GM18861 (cell line): ENCODE data around the gene TREH.
"Not testable (repeated sequence)": the region's sequence is repeated elsewhere in the genome, so short reads cannot be mapped to it uniquely, and the experiment has no call there.

ENCODE experiments used
- ATAC-seq: cut with Tn5 transposase; IDR thresholded peaks from one replicate; pipeline ENCODE4 v1.9.1; 2021; ENCODE audit not compliant: unreplicated experiment

Gene TREH

DNA sequence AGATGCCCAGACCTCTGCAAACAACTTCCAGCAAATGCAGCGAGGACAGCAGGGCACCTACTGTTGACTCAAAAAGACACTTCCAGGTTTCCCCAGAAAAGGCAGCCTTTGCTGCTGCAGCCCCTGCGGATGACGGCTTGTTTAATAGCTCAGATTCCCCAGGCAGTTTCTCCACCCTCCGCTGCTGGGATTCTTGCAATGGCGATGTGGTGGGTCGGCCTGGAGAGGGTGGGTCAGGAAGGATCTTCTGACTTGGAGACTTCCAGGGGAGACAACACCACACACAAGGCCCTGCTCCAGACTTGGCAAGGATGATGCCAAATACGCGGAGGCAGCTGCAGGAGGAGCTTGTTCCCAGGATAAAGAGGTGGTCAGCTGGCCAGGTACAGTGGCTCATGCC, 17.9 kb upstream of the TREH start:
- no peak for ATAC-seq

DNA sequence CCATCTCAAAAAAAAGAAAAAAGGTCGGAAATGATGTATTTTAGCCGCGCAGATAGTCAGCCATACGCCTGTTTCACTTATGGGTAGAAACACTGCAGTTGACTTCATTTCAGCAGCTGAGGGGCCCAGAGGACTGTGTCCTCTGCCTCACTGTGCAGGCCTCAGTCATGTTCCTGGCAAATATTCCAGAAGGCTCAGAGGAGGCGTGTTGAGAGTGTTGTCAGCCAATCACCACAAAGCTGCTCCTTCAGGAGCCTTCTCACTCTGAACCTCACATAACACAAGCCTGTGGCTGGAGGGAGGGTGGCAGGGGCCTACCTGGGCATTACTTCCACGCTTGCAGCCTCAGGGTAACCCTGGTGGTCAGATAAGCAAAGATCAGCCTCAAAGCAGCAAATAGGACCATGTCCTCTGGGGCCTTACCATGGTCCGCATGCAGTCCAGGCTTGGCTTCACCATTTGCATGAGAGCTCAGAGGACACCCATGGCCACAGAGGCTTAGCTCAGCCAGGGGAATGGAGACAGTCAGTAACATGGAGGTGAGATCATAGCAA, 17.3 kb upstream of the TREH start:
- no peak for ATAC-seq

DNA sequence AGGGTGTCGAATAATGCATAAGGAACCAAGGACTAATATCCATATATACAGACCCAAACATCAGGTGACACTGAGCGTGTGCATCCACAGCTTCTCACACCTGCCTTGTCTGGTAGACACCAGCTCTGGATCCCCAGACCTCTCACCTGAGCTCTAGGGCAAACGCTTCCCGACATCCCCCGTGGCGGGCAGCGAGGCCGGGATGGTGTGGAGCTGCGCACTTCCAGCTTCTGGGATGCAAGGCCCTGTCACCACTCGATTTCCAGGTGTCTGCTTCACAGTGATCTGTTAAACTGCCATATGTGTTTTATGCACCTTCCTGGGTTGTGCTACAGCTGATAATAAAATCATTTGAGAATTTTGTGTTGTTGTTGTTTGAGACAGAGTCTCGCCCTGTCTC, 15.3 kb upstream of the TREH start:
- ATAC-seq, result no peak

DNA sequence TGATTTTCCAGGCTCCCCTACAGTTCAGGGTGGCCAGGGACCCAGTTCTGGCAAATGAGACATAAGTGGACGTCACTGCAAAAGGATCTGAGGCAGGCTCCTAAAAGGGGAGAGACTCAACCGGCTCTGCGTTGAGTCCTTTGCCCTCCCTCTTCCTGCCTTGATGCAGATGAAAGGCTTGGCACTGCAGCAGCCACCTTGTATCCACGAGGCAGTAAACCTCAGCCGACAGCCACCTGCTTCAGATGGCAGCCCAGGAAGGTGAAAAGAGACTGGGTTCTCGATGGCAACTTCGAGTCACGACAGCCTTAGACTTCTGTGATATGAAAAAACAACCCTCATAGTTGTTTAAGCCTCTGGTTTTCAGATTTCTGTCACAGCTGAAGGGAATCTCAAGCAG, 14.7 kb upstream of the TREH start:
- ATAC-seq, result no peak

DNA sequence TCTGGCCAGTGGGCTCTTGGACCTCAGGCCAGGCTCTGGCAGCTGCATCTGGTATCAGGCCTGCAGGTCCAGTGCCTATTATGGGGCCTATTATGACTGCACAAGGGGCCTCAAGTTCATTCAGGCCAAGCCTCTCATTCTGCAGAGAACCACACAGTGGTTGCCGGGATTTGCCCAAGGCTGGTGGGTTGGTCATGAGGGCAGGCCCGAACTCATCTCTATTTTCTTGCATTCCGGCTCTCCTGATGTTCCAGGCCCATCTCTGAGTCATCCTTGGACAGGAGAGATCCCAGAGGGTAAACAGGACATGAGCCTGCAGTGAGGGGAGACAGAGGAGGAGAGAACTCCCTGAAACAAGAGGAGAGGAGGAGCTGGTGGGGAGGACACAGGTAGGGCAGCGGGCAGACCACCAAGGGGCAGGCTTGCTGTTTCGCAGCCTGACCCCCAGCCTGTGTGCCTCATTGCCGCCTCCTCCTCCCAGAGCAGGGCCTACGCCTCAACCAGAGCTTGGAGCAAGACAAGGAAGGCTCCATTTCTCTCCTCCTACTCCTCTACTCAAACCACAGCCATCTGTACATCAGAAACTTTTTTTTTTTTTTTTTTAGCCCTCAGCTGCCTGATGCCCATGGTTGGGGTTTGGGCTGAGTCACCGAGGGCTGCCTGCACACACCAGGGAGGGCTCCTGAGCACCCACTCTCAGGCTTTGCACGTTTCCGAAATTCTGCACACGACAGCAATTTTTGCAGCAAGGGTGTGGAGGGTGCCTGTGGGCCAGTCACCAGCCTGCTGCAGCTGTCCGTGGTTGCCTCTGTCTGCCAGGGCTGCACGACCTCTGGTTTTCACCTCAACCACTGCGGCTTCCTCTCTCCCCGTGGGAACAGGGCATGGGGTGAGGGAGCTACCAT, 12.7 kb upstream of the TREH start:
- no peak for ATAC-seq

DNA sequence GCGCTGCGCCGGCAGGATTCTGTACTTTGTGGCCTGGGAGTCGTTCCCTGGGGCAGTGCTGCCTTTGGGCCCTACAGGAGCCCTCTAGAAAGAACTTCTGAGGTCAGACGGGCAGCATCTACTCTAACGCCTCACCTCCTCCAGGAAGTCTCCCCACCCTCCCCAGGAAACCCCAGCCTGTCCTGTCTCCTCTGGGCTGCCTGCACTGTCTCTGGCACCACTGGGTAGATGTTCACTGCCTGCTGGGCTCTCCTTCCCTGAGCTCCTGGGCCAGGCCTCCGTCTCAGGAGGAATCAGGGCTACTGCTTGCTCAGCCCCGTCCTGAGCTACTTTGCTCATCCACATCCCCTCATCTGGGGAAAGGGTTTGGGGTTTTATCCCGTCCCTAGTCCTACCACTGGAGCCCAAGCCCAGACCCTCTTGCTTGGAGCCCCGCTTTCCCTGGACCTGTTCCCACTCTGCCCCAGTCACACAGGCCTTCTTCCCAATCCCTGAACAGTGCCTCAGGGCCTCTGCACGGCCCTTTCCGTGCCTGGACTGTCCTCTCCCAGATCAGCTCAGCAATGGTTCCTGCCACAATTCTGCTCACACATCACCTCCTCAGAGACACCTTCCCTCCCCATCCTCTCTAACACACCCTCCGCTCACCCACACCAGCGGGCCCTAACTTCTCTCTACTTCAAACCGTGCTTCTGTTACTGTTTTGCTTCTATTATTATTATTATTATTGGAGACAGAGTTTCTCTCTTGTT, 11.3 kb upstream of the TREH start:
- ATAC-seq, result no peak

DNA sequence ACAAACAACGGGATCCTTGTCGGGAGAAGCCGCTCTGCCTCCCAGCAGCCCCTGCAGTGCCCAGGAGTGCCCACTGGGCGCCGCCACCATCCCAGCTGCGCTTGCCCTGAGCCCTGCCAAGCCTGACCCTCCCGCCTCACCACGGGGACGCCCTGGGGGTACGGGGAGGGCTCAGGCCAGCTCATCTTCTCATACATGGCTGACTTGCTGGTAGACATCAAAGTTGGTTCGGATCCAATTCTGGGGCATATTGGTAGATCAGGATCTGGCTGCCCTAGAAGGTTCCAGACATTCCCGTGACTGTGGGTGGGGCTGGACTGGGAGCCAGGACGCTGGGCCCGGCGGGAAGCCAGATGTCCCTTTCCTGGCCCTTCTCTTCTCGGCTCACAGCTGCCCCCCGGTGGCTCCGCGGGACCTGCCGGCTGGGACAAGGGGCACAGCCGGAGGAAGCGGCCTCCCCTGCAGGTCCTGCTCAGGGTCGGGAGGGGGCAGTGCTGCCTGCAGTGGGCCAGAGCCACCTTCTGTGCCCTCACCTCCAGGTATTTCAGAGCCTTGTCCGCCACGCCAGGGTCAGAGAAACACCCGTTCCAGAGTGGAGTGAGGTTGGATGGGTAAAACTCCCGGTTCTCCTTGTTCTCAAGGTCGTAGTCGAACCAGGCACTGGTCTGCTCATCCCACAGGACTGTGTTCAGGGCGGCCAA, 10.6 kb upstream of the TREH start:
- peak; percentile 73 for ATAC-seq

DNA sequence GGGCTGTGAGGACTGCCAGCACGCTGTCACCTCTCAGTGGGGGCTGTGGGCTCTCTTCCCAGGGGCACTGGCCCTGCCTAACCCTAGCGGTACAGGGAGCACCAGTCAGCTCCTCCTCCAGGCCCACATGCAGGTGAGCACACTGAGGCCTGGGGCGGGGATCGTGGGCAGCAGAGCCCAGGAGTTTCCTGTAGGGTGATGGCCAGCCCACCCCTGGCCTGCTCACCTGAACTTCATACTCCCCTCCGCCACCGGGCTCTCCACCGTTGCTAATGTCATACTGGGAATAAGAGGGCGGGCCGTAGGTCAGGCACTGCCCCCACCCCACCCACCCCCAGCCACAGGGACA, 10.0 kb upstream of the TREH start:
- ATAC-seq, result no peak

DNA sequence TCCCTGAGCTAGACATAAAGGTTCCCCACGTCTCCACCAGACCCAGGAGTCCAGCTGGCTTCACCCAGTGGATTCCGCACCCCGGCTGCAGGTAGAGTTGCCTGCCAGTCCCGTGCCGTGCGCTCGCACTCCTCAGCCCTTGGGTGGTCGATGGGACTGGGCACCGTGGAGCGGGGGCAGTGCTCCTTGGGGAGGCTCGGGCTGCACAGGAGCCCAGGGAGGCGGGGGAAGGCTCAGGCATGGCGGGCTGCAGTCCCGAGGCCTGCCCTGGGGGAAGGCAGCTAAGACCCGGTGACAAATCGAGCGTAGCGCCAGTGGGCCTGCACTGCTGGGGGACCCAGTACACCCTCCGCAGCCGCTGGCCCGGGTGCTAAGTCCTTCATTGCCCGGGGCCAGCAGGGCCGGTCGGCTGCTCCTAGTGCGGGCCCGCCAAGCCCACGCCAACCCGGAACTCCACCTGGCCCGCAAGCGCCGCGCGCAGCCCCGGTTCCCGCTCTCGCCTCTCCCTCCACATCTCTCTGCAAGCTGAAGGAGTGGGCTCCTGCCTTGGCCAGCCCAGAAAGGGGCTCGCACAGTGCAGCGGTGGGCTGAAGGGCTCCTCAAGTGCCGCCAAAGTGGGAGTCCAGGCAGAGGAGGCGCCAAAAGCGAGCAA, 9.5 kb upstream of the TREH start:
- no peak for ATAC-seq

DNA sequence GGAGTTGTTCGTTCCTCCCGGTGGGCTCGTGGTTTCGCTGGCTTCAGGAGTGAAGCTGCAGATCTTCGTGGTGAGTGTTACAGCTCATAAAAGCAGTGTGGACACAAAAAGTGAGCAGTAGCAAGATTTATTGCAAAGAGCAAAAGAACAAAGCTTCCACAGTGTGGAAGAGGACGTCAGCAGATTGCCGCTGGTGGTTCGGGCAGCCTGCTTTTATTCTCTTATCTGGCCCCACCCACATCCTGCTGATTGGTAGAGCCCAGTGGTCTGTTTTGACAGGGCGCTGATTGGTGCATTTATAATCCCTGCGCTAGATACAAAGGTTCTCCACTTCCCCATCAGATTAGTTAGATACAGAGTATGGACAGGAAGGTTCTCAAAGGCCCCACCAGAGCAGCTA, 8.9 kb upstream of the TREH start:
- not testable (repeated sequence) for ATAC-seq

DNA sequence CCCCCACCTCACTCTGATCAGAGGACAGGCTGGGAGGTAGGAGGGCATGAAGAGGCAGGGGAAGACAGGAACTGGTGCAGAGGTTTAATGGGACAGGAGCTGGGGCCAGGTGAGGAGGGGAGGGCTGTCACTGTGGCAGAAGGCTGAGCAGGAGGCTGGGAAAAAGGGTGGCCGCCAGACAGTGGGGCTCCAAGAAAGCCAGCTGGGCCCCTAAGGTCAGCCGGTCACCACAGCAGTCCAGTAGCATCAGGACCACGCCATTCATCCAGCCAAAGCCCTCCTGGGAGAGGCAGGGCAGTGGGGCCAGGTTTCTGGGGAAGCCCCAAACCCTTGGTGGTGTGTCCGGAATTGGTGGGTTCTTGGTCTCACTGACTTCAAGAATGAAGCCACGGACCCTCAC, 8.5 kb upstream of the TREH start:
- ATAC-seq, result no peak

DNA sequence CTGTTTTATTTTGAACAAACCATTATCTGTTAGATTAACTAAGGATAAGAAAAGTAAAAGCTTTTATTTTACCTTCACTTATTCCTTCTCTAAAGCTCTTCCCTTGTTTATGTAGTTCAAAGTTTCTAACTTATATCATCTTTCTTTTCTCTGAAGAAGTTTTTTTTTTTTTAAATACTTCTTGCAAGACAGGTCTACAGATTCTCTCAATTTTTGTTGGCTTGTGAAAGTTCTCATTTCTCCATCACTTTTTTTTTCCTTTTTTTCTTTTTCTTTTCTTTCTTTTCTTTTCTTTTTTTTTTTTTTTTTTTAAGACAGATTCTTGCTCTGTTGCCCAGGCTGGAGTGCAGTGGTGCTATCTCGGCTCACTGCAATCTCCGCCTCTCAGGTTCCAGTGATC, 4.7 kb upstream of the TREH start:
- ATAC-seq, result no peak

DNA sequence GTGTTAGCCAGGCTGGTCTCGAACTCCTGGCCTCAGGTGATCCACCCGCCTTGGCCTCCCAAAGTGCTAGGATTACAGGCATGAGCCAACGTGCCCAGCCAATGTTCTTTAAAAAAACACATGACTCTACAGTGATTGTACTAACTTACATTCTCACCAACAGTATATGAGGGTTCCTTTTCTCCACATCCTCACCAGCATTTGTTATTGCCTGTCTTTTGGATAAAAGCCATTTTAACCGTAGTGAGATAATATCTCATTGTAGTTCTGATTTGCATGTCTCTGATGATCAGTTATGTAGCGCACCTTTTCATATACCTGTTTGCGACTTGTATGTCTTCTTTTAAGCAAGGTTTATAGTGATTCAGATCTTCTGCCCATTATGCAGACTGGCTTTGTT, 3.5 kb upstream of the TREH start:
- not testable (repeated sequence) for ATAC-seq

DNA sequence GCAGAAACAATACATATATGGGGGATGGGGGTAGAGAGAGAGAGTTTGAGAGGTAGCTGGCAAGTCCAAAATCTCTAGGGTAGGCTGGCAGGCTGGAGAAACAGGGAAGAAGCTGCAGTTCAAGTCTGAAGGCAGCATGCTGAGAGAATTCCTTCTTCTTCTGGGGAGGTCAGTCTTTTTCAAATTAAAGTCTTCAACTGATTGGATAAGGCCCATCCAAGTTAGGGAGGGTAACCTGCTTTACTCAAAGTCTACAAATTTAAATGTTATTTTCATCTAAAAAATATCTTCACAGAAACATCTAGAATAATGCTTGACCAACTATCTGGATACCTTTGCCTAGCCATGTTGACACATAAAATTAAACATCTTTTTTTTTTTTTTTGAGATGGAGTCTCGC, 2.9 kb upstream of the TREH start:
- no peak for ATAC-seq

DNA sequence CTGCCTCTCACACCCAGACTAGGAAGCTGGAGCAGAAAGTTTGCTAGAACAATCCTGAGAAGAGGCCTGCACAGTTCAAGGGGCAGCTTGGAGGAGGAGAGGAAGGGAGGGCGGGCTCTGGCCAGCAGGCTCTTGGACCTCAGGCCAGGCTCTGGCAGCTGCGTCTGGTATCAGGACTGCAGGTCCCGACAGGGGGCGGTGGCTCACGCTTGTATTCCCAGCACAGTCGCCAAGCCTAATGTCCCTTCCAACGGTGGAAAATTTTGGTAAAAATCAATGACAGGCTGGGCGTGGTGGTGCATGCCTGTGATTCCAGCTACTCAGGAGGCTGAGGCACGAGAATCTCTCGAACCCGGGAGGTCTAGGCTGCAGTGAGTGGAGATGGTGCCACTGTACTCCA, 542 bp downstream of the TREH start:
- ATAC-seq, result not testable (repeated sequence)

DNA sequence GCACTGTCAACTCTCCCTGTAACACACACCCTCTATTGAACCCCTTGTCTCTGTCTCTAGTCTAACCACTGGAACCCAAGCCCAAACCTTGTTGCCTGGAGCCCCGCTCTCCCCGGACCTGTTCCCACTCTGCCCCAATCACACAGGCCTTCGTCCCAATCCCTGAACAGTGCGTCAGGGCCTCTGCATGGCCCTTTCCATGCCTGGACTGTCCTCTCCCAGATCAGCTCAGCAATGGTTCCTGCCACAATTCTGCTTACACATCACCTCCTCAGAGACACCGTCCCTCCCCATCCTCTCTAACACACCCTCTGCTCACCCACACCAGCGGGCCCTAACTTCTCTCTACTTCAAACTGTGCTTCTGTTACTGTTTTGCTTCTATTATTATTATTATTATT, 1.5 kb downstream of the TREH start:
- no peak for ATAC-seq

DNA sequence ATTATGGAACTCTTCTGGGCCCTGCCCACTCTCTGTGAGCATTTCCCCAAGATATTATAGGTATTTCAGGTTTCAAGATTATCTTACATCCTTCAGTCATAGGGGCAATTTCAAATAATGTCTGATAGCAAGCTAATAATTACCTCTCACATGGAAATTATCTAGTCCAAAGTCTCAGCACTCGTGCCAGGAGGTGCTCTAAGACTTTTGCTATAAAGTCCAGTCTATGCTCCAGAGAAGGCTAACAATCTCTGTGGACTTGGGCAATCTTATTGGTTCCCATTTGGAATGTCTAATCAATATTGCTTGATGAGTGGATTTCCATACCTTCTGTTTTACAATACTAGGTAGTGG, 5.4 kb downstream of the TREH start:
- no peak for ATAC-seq

DNA sequence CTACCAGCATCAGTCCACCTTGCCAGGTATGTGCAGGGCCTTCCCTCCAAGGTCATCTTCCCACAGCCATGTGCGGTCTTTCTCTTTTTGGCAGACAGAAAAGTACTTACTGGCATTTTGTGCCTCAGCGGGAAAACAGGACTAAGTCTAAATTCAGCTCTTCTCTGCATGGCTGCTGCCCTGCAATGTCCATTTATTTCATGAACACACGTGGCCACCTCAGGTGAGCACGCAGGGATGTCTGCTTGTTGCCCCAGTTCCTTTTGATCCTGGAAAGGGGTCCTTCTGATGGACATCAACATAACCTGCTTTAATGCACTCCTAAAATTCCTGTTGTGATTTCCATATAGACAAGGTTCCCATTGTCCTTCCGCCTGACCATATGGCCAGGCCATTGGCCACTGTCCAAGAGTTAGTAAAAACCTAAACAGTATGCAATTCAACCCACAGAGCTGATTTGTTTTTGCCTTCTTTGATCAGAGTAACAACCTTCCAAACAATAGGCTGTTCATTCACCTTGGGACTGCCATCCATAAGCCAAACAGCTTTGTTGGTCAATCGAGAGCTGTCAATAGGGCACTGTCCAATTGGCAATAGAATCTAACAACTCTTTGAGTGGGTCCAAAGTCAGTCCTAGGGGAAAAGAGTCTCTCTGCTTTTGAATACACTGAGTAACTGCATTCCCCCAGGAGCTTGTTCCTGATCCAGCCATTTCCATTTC, 5.9 kb downstream of the TREH start:
- ATAC-seq, result no peak

DNA sequence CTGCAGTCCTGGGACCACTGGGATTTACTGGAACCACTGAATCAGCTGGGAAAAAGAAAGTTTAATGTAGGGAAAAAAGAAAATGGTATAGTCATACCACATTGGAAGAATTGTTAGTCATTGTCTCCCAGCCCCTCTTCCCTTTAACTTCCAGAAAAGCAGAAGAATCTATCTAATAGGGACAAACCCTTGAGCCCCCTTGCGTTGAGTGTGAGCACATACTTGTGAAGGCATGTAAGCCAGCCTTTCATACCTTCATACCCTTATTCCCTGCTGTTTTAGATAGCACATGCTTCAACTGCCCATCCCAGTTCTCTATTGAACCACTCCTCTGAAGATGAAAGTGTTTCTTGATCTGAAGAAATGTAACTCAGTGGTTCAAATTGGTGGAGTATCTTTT, 6.6 kb downstream of the TREH start:
- no peak for ATAC-seq

DNA sequence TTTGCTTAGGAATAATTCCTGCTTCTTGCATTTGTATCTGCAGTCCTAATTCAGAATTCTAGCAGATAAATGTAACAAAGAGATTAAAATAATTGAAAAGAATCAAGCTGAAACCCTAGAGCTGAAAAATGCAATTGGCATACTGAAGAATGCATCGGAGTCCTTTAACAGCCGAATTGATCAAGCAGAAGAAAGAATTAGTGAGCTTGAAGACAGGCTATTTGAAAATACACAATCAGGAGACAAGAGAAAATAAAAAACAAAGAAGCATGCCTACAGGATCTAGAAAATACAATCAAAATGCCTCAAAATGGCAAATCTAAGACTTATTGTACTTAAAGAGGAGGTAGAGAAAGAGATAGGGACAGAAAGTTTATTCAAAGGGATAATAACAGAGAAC, 8.2 kb downstream of the TREH start:
- no peak for ATAC-seq

DNA sequence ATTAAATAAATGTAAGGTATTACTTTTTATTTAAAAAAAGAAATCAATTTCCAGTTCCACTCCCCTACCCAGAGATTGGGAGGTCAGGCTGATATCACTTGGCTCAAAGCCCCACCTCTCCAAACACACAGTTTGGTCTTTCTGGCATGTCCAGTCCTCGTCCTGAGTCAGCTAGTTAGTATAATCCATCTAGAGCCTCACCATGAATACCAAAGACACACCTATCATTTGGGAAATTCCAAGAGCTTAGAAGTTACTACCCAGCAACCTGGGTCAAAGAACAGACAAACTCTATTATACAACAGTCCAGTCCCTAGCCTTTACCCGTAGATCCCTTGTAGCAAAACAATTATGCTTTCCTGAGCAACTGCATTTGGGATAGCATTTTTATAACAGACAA, 9.4 kb downstream of the TREH start:
- ATAC-seq, result no peak
